GM18520 (cell line): ENCODE measurements around the gene CILP2.

Experiments used
- ATAC-seq: cut with Tn5 transposase; IDR thresholded peaks from one replicate; pipeline ENCODE4 v1.9.1; 2021; ENCODE audit not compliant: unreplicated experiment

CILP2 gene

GRCh38 chr19:19504754-19505668 lies 33.1 kb upstream of the CILP2 start:
- no peak for ATAC-seq

GRCh38 chr19:19505669-19506326 lies 32.3 kb upstream of the CILP2 start:
- ATAC-seq = no peak

- ATAC-seq = no peak
Observed at GRCh38 chr19:19506592-19506991, 31.5 kb upstream of the CILP2 start.

- no peak for ATAC-seq
Observed at GRCh38 chr19:19507354-19507753, 30.7 kb upstream of the CILP2 start.

DNA sequence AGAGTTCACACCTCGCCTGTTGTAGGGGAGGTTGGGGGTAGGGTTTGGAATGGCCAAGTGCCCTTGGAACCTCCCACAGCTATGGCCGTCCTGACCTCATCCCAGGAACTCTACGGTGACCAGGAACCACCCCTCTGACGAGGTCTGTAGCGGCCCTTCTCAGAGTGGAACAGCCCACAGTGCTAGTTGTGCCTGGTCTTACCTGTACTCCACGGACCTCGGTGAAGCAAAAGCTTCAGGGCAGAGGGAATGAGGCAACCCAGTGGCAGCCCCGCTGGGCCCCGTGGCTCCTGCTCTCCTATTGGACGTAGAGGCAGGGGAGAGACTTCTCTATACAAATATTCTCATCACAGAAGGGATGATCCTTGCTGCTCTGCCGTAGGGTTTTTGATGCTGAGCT lies 29.8 kb upstream of the CILP2 start:
- ATAC-seq = no peak

DNA sequence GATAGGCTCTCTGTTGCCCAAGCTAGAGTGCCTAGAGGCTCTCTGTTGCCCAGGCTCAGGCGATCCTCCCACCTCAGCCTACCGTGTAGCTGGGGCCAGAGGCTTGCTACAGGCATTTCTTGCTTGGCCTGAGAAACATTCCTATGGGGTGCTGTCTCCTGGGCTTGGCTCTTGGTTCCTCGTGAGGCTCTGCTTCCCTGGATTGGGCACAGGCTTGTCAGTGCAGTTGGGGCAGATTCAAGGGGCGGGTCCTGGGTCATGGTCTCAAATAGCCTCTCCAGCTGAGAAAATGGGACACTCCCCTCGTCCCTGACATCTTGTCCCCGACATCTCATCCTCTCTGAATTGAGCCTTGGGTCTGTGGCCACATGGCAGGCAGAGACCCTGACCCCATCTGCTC lies 27.6 kb upstream of the CILP2 start:
- ATAC-seq = no peak

- no peak for ATAC-seq
Observed at GRCh38 chr19:19513682-19514081, 24.4 kb upstream of the CILP2 start.

GRCh38 chr19:19514215-19514657 lies 23.8 kb upstream of the CILP2 start:
- no peak for ATAC-seq

- ATAC-seq = no peak
Observed at GRCh38 chr19:19514881-19515641, 23.0 kb upstream of the CILP2 start, which contains the start of gene TSSK6. TSS of gene TSSK6 (minus strand) at chr19:19515548. CDS start at chr19:19515427, 121 bp downstream.

- peak; percentile 91 for ATAC-seq
Observed at GRCh38 chr19:19515642-19516519, 22.2 kb upstream of the CILP2 start, which contains the start of gene NDUFA13. TSS of gene NDUFA13 (plus strand) at chr19:19516225. CDS start at chr19:19516239, 14 bp downstream.

GRCh38 chr19:19517235-19517619 lies 20.8 kb upstream of the CILP2 start:
- no peak for ATAC-seq

GRCh38 chr19:19520989-19521388 lies 17.1 kb upstream of the CILP2 start:
- no peak for ATAC-seq

DNA sequence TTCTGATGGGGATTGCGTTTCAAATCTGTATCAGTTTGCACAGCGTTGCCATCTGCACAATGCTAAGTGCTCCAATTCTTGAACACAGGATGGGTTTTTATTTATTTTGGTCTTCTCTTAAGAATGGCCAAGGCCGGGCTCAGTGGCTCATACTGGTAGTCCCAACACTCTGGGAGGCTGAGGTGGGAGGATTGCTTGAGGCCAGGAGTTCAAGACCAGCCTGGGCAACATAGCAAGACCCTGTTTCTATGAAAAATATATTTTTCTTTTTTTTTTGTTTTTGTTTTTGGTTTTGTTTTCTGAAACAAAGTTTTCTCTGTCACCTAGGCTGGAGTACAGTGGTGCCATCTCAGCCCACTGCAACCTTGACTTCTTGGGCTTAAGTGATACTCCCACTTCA lies 14.9 kb upstream of the CILP2 start:
- no peak for ATAC-seq

GRCh38 chr19:19524053-19524452 lies 14.0 kb upstream of the CILP2 start:
- no peak for ATAC-seq

DNA sequence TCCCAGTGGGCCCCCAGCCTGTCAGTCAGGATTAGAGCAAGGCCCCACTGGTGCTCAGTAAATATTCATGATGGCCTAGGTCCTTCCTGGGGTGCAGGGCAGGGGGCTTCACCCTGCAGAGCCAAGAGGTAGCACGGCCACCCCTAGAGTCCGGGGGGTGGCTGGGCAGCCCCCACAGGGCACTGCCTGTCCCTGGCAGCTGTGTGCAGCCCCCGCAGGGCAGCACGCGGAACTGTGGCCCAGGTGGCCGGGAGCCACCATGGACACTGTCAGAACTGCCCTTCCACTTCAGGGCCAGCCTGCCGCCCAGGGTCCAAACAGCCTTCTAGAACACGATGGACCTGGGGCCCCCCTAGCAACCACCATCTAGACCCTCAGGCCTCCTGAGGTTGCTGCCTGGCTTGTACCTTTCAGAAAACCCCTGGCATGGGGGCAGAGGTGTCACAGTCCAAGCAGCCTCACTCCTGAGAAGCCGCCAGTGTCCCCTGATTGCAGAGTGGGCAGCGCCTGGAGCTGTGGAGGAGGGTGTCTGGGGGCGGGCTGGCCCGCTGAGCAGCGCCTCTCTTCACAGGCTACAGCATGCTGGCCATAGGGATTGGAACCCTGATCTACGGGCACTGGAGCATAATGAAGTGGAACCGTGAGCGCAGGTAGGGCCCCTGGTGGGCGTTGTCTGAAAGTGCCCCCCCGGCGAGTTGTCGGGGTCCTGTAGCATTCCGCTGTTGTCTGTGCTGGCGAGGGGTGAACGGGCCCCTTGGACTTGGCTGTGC lies 12.3 kb upstream of the CILP2 start:
- ATAC-seq = no peak

DNA sequence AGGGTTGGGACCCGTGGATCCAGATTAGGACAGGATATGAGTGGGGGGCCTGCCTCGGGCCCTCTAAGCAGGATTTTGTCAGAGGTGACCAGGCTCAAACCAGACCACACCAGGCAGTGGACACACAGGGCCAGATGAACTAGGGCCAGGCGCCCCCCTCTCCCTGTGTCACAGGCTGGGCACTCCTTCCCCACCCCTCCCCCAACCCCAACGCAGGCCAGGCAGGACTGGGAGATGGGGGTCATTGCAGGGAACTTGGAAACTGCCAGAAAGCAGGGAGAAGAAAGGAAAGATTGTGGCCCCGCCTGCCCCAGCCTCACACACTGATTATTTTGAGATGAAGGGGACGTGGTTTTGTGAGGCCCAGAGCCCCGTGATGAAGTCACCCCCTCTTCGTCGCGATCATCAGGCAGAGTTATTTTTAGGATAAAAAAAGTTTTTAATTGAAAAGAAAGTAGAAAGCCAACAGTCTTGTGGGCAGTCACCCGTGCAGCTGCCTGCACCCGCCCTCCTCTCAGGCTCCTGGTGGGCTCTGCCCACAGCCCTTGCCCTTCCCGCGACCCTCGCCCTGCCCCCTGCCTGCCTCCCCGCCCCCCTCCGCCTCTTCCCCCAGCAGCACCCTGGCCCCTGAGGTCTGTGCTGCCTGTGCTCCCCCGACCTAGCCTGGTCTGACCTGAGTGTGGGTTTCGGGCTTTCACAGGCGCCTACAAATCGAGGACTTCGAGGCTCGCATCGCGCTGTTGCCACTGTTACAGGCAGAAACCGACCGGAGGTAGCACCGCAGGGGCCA lies 11.3 kb upstream of the CILP2 start:
- no peak for ATAC-seq

DNA sequence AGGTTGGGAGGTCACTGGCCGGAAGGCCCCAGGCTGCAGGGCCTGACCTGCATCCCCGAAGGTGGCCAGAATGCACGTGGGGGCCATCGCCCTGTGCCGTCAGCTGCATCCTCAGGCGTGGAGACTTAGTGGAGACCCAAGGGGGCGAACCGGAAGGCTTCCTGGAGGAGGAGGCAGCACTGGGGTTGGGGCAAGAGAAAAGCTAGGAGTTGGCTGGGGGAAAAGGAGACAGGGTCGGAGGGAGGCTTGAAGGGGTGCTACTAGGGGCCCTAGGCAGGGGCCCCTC lies 10.8 kb upstream of the CILP2 start:
- no peak for ATAC-seq

- no peak for ATAC-seq
Observed at GRCh38 chr19:19527674-19528625, 10.1 kb upstream of the CILP2 start.
